Heart left ventricle (tissue), 13 donors: ENCODE measurements around the gene PPP4R1.

Experiments
- CTCF ChIP-seq, 12 donors: fragments of 200-600 bp; sonication (generic) in 4 of 12; IDR thresholded peaks; one replicate each; pipeline versions ENCODE4 v1.5.0 to v1.8.0; 2018 to 2022; ENCODE audit warnings: antibody characterized with exemption in 12 of 12, mild to moderate bottlenecking in 5 of 12
- POLR2A ChIP-seq, 2 donors: fragments of 450-650 bp; IDR thresholded peaks; one replicate each; pipeline ENCODE4 v1.6.1; 2017; ENCODE audit warnings: antibody characterized with exemption in 2 of 2, mild to moderate bottlenecking in 2 of 2, moderate library complexity in 2 of 2
- donor health status: ischemic (EF 13 %, LVEDD 7.1; RV severe dilation, severe dysfunction).
- donor health status: DM: no; HTN: yes; CAD: no.
- donor health status: DM: no; HTN: no; CAD: no.
- donor health status: ischemic (EF 25% LVEDD 6.9; RV normal size, moderate dysfunction).
- donor health status: ischemic (EF 25% LVEDD 5.7; RV mildly dilated, moderate dysfunction).
- donor health status: ischemic (EF 35%, LVEDD 5.7; RV mildly dilated, moderate dysfunction).
- donor health status: nonischemic (EF 11% LVEDD 7.7; RV severe dilation, severe dysfunction).
- donor health status: DM: yes; HTN: yes; CAD: no.
- donor health status: PGD.
- donor health status: ischemic (EF 29% LVEDD 5.4; RV normal size, mild dysfunction).
- donor health status: nonischemic (EF 23%, LVEDD 6.1; RV moderate dilation, normal function).

DNA sequence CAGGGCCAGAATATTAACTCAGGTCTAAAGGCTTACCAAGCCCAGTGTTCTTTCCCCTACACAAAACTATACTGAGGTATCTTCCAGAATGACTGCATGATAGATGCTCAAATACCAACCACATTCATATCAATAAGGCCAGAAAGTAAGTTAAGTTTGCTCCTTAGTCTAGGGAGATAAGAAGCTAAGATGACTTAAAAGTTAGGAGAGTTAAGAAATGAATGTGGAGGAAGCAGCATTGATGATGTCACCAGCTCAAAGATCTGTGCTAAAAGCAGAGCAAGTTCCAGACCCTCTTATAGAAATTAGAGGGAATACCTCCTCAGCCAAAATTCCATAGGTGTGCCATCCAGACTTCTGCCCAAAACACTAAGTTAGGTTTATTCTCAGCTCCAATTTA is 6.1 kb downstream of the PPP4R1 start:
- no peak for TF ChIP-seq CTCF (IDR thresholded peaks at IDR 0.05)
- no peak for TF ChIP-seq POLR2A (IDR thresholded peaks at IDR 0.05)
